HS-5 (cell line): ENCODE data around the gene PCNT.

ENCODE experiments used
- DNase-seq: peaks from one replicate; pipeline ENCODE4 v3.0.0-alpha.2; 2012; ENCODE audit warnings: low read depth

The PCNT gene

GRCh38 chr21:46334351-46335140 is 10.6 kb downstream of the PCNT start:
- DNase-seq: no peak

- no peak for DNase-seq
Measured at GRCh38 chr21:46336603-46337002, 12.6 kb downstream of the PCNT start.

DNA sequence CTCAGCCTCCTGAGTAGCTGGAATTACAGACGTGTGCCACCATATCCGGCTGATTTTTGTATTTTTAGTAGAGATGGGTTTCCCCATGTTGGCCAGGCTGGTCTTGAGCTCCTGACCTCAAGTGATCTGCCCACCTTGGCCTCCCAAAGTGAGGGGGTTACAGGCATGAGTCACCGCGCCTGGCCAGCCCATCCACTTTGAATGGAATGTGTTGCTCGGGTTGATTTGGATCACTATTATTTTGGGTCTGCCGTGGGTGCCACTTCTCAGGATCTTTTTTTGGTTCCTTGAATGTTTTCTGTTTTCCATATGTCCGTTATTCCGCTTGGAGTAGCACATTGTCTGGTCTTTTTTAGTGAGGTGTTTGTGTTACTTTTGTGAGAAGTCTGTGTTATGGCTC is 17.0 kb downstream of the PCNT start:
- DNase-seq: no peak

- DNase-seq: no peak
Measured at GRCh38 chr21:46344219-46344915, 20.4 kb downstream of the PCNT start.

- no peak for DNase-seq
Measured at GRCh38 chr21:46345861-46346260, 21.9 kb downstream of the PCNT start.

- no peak for DNase-seq
Measured at GRCh38 chr21:46346296-46347202, 22.6 kb downstream of the PCNT start.

GRCh38 chr21:46347203-46347550 is 23.2 kb downstream of the PCNT start:
- no peak for DNase-seq

- DNase-seq: no peak
Measured at GRCh38 chr21:46347791-46348381, 23.9 kb downstream of the PCNT start.

DNA sequence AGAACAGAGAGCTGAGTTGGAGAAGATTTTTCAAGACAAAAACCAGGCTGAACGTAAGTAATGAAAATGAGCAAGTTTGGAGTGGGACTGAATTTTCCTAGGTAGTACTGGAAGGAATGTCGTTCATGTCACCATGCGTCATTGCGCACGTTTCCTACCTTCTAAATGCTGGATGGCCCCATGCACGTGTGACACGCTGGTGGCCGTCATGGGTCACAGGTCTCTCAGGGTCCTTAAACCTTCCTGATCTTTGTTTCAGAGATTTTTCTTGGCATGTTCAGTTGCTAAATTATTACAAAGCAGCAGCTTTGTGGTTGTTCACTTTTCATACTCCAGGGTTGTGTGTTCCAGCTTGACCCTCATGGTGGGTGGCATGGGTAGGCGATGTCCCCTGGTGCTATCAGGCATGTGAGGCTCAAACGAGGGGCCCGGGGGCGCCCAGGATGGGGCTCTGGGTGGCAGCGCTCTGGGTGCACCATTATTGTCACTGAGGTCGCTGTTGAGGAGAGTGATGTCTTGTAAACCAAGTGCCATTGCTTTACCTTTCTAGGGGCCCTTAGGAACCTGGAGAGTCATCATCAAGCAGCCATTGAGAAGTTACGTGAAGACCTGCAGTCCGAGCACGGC is 25.3 kb downstream of the PCNT start:
- DNase-seq: no peak

DNA sequence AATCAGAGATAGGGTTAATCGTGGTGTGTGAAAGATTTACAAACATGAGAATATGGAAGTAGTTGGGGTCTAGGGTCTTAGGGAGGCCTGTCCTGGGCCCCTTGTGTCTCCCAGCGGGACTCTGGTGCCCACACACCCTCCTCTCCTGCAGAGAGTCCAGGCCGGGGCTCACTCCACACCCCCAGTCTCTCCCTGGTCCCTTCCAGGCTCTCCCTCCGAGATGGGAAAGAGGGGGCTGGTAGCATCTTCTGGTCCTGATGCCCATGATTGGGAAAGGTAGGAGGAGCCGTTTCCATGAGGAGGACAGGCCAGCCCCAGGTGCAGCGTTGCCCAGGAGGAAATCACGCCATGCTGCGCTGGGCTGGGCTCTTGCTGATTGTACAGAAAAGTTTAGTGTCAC is 26.6 kb downstream of the PCNT start:
- no peak for DNase-seq

DNA sequence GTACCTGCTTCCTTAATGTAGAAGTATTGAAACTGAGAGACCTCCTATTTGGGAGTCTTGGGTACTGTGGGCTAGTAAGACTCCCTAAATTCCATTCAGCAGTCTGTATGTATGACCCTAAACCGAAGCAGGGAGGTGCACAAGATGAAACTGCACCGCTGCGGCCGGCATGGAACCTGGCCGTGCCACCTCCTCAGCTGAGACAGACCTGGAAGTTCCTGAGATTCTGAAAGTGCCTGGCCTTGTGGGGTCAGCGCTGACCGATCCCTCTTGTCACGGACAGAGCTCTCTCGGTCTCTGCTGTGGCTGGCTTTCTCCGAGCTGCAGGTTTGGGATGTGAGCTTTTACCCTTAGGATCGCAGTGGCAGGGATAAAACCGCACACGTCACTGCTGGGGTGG is 27.0 kb downstream of the PCNT start:
- no peak for DNase-seq

DNA sequence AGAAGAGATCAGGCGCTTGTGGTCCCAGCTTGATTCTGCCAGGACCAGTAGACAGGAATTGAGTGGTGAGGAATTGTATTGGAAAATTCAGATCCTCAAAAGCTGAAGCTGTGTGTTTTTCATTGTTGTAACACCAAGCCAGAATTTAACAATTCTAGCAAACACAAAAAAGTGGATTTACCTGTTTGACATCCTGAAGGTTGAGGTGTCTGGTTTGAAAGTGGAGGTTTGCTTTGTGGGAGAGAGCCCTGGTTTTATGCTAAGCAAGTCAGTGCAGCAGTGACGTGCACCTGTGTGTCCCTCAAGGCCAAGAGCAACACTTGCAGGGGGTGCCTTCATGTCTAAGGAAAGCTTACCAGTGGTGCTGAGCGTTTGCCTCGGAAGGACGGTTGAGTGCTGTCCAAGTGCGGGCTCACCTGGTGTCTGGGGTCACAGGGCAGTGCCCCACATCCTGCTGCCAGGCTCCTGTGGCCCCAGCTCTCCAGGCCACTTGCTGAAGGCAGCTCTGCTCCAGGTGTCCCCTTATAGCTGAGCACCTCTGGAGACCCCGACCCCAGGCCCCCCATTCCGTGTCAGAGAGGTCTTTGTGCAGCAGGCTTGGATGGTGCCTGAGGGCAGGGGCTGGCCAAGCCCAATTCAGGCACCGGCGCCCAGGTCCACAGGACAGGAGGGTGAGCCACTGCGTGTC is 27.7 kb downstream of the PCNT start:
- no peak for DNase-seq

DNA sequence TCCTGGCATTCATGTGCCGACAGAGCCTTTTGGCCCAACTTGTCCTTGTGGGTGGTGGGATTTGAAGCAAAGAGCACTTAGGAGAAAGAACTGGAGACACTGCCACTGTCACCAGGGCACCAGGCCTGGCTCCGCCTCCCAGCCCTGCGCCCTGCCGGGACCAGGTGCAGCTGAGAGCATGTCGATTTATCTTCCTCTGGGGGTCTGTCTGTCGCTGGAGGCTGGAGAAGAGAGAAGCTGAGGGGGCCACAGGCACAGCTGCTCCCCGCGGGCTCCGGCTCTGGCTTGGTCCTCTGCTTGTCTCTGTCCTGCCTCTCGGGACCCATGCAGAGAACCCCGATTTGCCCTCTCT is 28.2 kb downstream of the PCNT start:
- no peak for DNase-seq

- DNase-seq: no peak
Measured at GRCh38 chr21:46352913-46353312, 29.0 kb downstream of the PCNT start.

- DNase-seq: no peak
Measured at GRCh38 chr21:46354046-46354445, 30.1 kb downstream of the PCNT start.

DNA sequence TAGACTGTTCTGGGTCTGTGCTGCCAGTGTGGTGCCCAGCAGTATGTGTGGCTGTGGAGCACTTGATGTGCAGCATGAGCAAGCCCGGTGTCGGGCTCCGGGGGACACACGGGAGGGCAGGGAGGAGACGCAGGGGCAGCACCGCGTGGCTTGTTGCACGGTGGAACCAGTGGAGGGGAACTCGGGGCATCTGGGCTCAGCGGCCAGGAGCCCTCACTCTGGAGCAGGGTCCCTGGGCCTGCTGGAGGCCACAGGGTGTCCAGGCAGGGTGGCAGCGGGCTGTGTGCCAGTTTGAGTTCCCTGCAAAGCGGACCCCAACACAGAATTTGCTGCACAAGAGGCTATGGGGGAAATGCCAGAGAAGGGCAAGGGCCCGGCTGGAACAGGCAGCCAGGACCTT is 30.6 kb downstream of the PCNT start:
- DNase-seq: no peak

GRCh38 chr21:46355161-46356004 is 31.4 kb downstream of the PCNT start:
- DNase-seq: no peak

DNA sequence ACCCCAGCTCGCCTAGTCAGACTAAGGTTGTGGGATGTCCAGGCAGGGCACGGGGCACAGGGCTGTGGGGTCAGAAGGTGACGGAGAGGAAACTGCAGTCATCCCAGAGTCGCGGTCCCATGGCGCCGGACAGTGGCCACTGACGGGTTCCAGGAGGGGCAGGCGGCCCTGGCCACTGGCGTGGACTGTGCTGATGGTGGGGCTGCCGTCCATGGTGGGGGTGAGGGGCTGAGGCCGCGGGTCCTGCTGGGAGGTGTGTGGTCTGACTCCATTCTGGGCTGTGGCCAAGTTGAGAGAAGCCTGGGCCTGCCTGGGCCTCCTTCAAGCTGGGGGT is 32.0 kb downstream of the PCNT start:
- DNase-seq: no peak

GRCh38 chr21:46356494-46357334 is 32.8 kb downstream of the PCNT start:
- DNase-seq: no peak

DNA sequence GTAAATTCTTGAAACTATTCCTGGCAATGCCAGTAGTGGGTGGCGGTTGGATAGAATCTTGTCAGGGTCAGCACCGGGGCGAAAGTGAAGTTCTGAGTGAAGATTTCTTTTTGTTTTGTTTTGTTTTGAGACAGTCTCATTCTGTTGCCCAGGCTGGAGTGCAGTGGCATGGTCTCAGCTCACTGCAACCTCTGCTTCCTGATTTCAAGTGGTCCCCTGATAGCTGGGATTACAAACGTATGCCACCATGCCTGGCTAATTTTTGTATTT is 33.3 kb downstream of the PCNT start:
- DNase-seq: no peak
